Measurements from ENCODE around the gene LIPN. TPM values are rescaled to one million over a fixed set of nuclear protein-coding genes. Genes with fewer than 3 reads are reported as not detected.

The LIPN gene
- total and polyA plus RNA-seq, 4 experiments from 2014 or later, result 0.22 TPM; not detected in 3

DNA sequence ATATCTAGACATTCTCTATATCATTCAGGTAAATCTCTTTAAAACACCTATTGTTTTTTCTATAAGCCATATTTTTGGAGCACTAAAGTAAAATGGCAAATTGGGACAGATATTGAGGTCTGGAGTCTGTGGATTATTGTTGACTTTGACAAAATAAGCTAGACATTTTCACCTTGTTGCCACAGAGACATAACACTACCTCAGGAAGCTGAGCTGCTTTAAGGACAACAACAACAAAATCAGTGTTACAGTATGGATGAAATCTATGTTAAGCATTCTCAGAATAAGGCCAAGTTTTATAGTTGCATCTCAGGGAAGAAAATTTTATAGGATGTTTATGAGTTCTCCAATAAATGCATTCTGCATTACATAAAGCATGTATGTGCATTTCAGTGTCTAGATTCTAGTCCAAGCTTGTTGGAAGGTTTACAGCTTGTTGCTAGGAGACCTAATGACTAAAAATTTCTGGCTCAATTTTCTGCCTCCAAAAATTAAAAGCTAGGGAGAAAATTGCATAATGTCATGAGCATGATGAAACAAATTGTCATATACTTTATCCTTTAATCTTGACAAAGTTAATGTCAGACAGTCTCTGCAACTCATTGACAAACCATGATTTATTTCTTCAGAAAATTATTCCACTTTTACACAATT, 61.1 kb downstream of the LIPN start:
- Mint-ChIP-seq H3K36me3 (no peaks in the 10 kb centered on the region), H3K4me3 (peak overlapping the region in 2 of 8 donors; percentile 16 to 33), H3K4me1 (peaks cover 27 to 63% (median 47%) of the 10 kb centered on the region in 4 donors), H3K9me3 (peaks cover 0 to 3% (median under 1%) of the 10 kb centered on the region in 8 donors), H3K27ac (peak overlapping the region in 3 of 7 donors; percentile 6 to 61 (median 31)), H3K27me3 (no peaks in the 10 kb centered on the region)
- no peaks in the 10 kb centered on the region for H3K36me3 ChIP-seq (ENCODE audit: insufficient read depth, low read length)
- intact Hi-C loops (cut with micrococcal nuclease), result loop anchor here (10.0 kb wide), 1 partner anchor 884 kb away; the partner anchor contains the start of gene KIF20B
- no peaks in the 10 kb centered on the region for H3K9me3 ChIP-seq (ENCODE audit: control insufficient read depth in 1 of 2, low read length in 2 of 2)
- peak in 1 of 5 donors; percentile 28 for DNase-seq
- POLR2A ChIA-PET (ENCODE audit: partially characterized antibody), result interaction anchor here (1.7 to 7.6 kb wide), 4 partner anchors 8 to 59 kb away, joined by 4 to 38 read pairs (median 8); partner anchors contain the start of gene STAMBPL1
- H3K4me1 ChIP-seq (ENCODE audit: insufficient read depth, low read length), result peaks cover 35% of the 10 kb centered on the region
- CTCF ChIA-PET (ENCODE audit: partially characterized antibody), result interaction anchor here (0.8 to 12.8 kb wide), 5 partner anchors 12 to 238 kb away, joined by 3 to 146 read pairs (median 4); partner anchors contain the start of genes FAS and RNLS
- no peak overlapping the region for H3K27ac ChIP-seq (ENCODE audit: low read depth, low read length)
- H3K27me3 ChIP-seq (ENCODE audit: insufficient read depth, low read length), result no peaks in the 10 kb centered on the region
- H3K4me3 ChIP-seq (ENCODE audit: low read length in 2 of 2), result no peak overlapping the region

DNA sequence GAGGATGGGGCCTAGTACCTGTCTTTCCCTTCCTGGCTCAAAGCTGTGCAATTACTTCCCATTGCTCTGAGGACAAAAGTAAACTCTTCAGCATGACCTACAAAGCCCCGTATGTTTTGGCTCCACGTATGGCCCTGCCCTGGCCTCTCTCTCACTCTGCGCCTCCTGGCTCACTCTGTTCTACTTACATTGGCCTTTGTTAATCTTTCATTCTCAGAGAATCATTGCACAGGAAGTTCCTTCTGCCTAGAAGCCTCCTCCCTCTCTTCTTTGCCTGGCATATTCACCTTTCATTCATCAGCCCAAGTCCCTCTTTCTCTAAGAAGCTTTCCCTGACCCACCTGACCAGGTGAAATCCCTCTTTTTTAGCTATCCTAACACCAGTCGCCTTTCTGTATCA, 66.6 kb downstream of the LIPN start:
- Mint-ChIP-seq H3K27me3 (no peaks in the 10 kb centered on the region), H3K4me3 (peak overlapping the region in 7 of 8 donors; percentile 18 to 72 (median 37)), H3K9me3 (peaks cover 0 to 3% (median under 1%) of the 10 kb centered on the region in 8 donors), H3K27ac (peak overlapping the region; percentile 57 to 99 (median 88)), H3K4me1 (peaks cover 37 to 74% (median 61%) of the 10 kb centered on the region in 4 donors), H3K36me3 (no peaks in the 10 kb centered on the region)
- ChIA-PET POLR2A (ENCODE audit: partially characterized antibody) (interaction anchor here (1.4 to 7.6 kb wide), 6 partner anchors 9 to 964 kb away, joined by 4 to 38 read pairs (median 14); partner anchors contain the start of genes FAS, LIPA and STAMBPL1), CTCF (ENCODE audit: partially characterized antibody) (interaction anchor here (0.8 to 12.8 kb wide), 4 partner anchors 9 to 107 kb away, joined by 3 to 146 read pairs (median 69); no protein-coding TSS in a partner anchor)
- H3K9me3 ChIP-seq (ENCODE audit: control insufficient read depth in 1 of 2, low read length in 2 of 2), result no peaks in the 10 kb centered on the region
- H3K27ac ChIP-seq (ENCODE audit: low read depth, low read length), result peak overlapping the region; percentile 14
- no peaks in the 10 kb centered on the region for H3K27me3 ChIP-seq (ENCODE audit: insufficient read depth, low read length)
- no peak for DNase-seq
- peaks cover 52% of the 10 kb centered on the region for H3K4me1 ChIP-seq (ENCODE audit: insufficient read depth, low read length)
- no peaks in the 10 kb centered on the region for H3K36me3 ChIP-seq (ENCODE audit: insufficient read depth, low read length)
- H3K4me3 ChIP-seq (ENCODE audit: low read length in 2 of 2), result no peak overlapping the region
- intact Hi-C loops (cut with micrococcal nuclease), result loop anchor here (5.0 to 10.0 kb wide), 2 partner anchors 878 to 964 kb away; partner anchors contain the start of genes KIF20B, KLLN and PTEN

DNA sequence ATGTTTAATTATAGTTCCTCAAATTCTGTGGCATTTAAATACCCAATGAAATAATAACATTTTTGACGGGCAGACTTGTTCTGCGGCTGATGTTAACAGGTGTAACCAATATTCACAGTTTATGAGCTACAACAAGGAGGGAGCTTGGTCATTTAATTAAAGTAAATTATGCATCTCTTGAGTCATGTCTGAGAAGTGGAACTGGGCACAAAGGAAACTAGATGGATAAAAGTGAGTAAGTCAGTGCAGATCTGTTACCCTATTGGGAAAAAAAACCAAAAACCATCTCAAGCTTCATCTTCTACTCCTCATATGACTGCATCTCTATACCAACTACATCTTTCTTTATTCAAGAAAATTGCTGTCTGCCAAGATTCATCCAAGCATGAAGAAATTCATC, 67.9 kb downstream of the LIPN start:
- peak overlapping the region in 1 of 7 donors; percentile 28 for H3K27ac Mint-ChIP-seq

DNA sequence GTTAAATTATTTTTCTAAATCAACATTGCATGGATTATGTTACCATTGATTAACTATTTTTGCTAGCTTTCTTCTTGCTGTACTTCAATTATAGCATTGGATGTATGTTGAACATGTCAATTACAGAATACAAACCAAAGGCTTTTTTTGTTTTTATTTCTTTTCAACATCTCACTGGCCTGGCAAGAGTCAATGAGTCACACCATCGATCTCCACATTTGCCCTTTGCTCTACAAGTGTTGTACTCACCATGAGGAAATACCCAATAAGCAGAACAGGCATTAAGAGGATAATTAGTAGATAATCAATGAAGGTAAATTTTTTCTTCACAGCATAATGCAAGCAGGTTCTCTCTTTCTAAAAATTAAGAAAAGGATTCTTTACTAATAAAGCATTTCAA, 68.5 kb downstream of the LIPN start:
- no peak overlapping the region for H3K27ac ChIP-seq (ENCODE audit: low read depth, low read length)
- POLR2A ChIA-PET (ENCODE audit: partially characterized antibody), result interaction anchor here (1.2 to 4.4 kb wide), 2 partner anchors 163 to 965 kb away, joined by 3 to 16 read pairs; partner anchors contain the start of gene FAS
- no peaks in the 10 kb centered on the region for H3K36me3 ChIP-seq (ENCODE audit: insufficient read depth, low read length)
- intact Hi-C loops (cut with micrococcal nuclease), result loop anchor here (5.0 to 10.0 kb wide), 2 partner anchors 876 to 966 kb away; partner anchors contain the start of genes KIF20B, KLLN and PTEN
- peaks cover 46 to 80% (median 67%) of the 10 kb centered on the region in 4 donors for H3K4me1 Mint-ChIP-seq
- H3K36me3 Mint-ChIP-seq, result no peaks in the 10 kb centered on the region
- H3K4me3 ChIP-seq (ENCODE audit: low read length in 2 of 2), result no peak overlapping the region
- H3K9me3 ChIP-seq (ENCODE audit: control insufficient read depth in 1 of 2, low read length in 2 of 2), result no peaks in the 10 kb centered on the region
- no peak overlapping the region for H3K27ac Mint-ChIP-seq
- peaks cover 0 to 3% (median 0%) of the 10 kb centered on the region in 8 donors for H3K9me3 Mint-ChIP-seq
- H3K4me3 Mint-ChIP-seq, result no peak overlapping the region
- H3K4me1 ChIP-seq (ENCODE audit: insufficient read depth, low read length), result peaks cover 67% of the 10 kb centered on the region
- no peak for DNase-seq
- no peaks in the 10 kb centered on the region for H3K27me3 Mint-ChIP-seq
- CTCF ChIA-PET (ENCODE audit: partially characterized antibody), result interaction anchor here (1.0 to 12.8 kb wide), 6 partner anchors 7 to 586 kb away, joined by 3 to 146 read pairs (median 16); partner anchors contain the start of genes IFIT5 and STAMBPL1
- H3K27me3 ChIP-seq (ENCODE audit: insufficient read depth, low read length), result no peaks in the 10 kb centered on the region

More for the DNA sequence above, 67.9 kb downstream of the LIPN start:
- Histone ChIP-seq H3K4me1 (ENCODE audit: insufficient read depth, low read length) (peaks cover 61% of the 10 kb centered on the region), H3K27ac (ENCODE audit: low read depth, low read length) (no peak overlapping the region), H3K9me3 (ENCODE audit: control insufficient read depth in 1 of 2, low read length in 2 of 2) (no peaks in the 10 kb centered on the region), H3K36me3 (ENCODE audit: insufficient read depth, low read length) (no peaks in the 10 kb centered on the region), H3K4me3 (ENCODE audit: low read length in 2 of 2) (no peak overlapping the region), H3K27me3 (ENCODE audit: insufficient read depth, low read length) (no peaks in the 10 kb centered on the region)
- intact Hi-C loops (cut with micrococcal nuclease), result loop anchor here (5.0 to 10.0 kb wide), 2 partner anchors 877 to 965 kb away; partner anchors contain the start of genes KIF20B, KLLN and PTEN
- ChIA-PET POLR2A (ENCODE audit: partially characterized antibody) (interaction anchor here (1.2 to 7.6 kb wide), 3 partner anchors 52 to 965 kb away, joined by 3 to 38 read pairs (median 16); partner anchors contain the start of genes FAS and STAMBPL1), CTCF (ENCODE audit: partially characterized antibody) (interaction anchor here (1.0 to 12.8 kb wide), 6 partner anchors 8 to 586 kb away, joined by 3 to 146 read pairs (median 16); partner anchors contain the start of genes IFIT5 and STAMBPL1)
- Mint-ChIP-seq H3K4me3 (no peak overlapping the region), H3K27me3 (no peaks in the 10 kb centered on the region), H3K4me1 (peaks cover 41 to 79% (median 65%) of the 10 kb centered on the region in 4 donors), H3K36me3 (no peaks in the 10 kb centered on the region), H3K9me3 (peaks cover 0 to 3% (median 0%) of the 10 kb centered on the region in 8 donors)
- DNase-seq, result no peak

Other genes starting within 250 kb of the LIPN start
- gene RNLS, start 176.7 kb upstream of the LIPN start, total RNA-seq, result 1 to 10 TPM; 1.7 to 1.9 TPM
- gene RNLS, start 176.7 kb upstream of the LIPN start, polyA plus RNA-seq, result 1 to 10 TPM; 3.5 to 5.8 TPM
- gene LIPJ, start 173.3 kb upstream of the LIPN start, total RNA-seq, result under 1 TPM; 0.19 to 0.32 TPM
- gene LIPJ, start 173.3 kb upstream of the LIPN start, polyA plus RNA-seq, result not detected
- not detected for gene LIPF, start 95.6 kb upstream of the LIPN start, total RNA-seq
- gene LIPF, start 95.6 kb upstream of the LIPN start, polyA plus RNA-seq, result not detected
- gene LIPK, start 53.8 kb upstream of the LIPN start, total RNA-seq, result not detected
- gene LIPK, start 53.8 kb upstream of the LIPN start, polyA plus RNA-seq, result not detected
- not detected for gene LIPM, start 42.7 kb downstream of the LIPN start, total RNA-seq
- gene LIPM, start 42.7 kb downstream of the LIPN start, polyA plus RNA-seq, result not detected
- under 1 TPM in 1 of 2 experiments, not detected in 1; 0.58 TPM for gene ANKRD22, start 91.8 kb downstream of the LIPN start, total RNA-seq
- not detected for gene ANKRD22, start 91.8 kb downstream of the LIPN start, polyA plus RNA-seq
- 10 to 100 TPM; 37.9 to 43.2 TPM for gene STAMBPL1, start 120.2 kb downstream of the LIPN start, total RNA-seq
- 10 to 100 TPM in 1 of 2 donors, 1 to 10 TPM in 1; 5.3 to 12.0 TPM for gene STAMBPL1, start 120.2 kb downstream of the LIPN start, polyA plus RNA-seq
- 10 to 100 TPM in 1 of 2 experiments, 1 to 10 TPM in 1; 9.1 to 13.2 TPM for gene ACTA2, start 192.8 kb downstream of the LIPN start, total RNA-seq
- 10 to 100 TPM; 10.6 to 12.5 TPM for gene ACTA2, start 192.8 kb downstream of the LIPN start, polyA plus RNA-seq
- 10 to 100 TPM; 42.4 to 44.2 TPM for gene FAS, start 230.8 kb downstream of the LIPN start, total RNA-seq
- gene FAS, start 230.8 kb downstream of the LIPN start, polyA plus RNA-seq, result 10 to 100 TPM; 50.6 to 80.6 TPM

All from CD4-positive, alpha-beta memory T cell (primary cell).